ENCODE data around the gene ARHGAP22. TPM values are rescaled to one million over a fixed set of nuclear protein-coding genes. Genes with fewer than 3 reads are reported as not detected.

ARHGAP22 gene
- polyA plus RNA-seq, 3 donors: 1.5 to 7.8 (median 1.9) TPM

DNA sequence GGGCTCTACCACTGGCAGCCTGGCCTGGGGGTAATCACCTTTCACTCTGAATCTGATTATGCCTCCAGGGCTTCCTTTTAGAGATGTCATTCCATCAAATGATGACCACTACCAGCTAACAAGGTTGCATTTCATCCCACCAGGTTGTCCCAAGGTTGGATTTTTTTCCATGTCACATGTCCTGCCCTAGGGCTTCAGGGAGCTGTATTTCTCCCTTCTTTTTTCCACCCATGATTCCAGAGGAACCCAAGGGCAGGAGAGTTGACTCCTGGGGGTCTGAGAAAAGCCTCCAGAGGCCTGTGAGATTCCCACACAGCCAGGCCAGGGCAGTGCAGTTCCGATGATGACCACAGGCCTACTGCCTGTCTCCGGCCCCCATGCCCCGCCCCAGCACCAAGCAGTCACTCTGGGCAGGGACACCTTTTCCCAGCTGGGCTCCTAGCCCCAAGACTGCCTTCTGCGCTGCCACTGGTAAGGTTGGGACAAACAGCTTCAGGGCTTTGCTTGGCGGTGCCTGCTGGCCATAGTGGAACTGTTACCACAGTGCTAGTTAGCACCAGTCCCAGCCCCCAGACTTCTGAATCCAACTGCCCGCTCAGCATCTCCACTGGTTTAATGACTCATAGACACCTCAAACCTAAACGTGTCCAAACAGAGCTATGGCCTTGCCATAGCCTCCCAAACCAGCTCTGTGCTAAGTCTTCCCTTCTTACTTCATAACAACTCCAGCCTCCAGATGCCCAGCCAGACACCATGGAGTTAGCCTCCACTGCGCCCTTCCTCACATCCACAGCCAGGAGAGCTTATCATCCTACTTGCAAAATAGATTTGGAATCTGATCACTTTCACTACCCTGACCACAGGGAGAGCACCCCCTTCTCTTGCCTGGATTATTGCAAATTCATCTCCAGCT is 133.7 kb downstream of the ARHGAP22 start:
- Mint-ChIP-seq H3K4me1 (peaks cover 7% of the 10 kb centered on the region), H3K4me3 (no peak overlapping the region), H3K27me3 (ENCODE audit: low read depth in 3 of 3) (peaks cover 0 to 13% (median 6%) of the 10 kb centered on the region in 3 donors), H3K27ac (no peak overlapping the region), H3K36me3 (no peaks in the 10 kb centered on the region), H3K9me3 (no peaks in the 10 kb centered on the region)
- Histone ChIP-seq H4K20me1 (ENCODE audit: insufficient read depth, low read length) (no peaks in the 10 kb centered on the region), H3K27me3 (ENCODE audit: control insufficient read depth in 2 of 2, insufficient read depth in 2 of 2, low read length in 2 of 2) (no peaks in the 10 kb centered on the region), H3K4me1 (ENCODE audit: control insufficient read depth in 1 of 2, insufficient read depth in 2 of 2, low read length in 2 of 2) (no peaks in the 10 kb centered on the region), H3K79me2 (ENCODE audit: insufficient read depth, low read length) (no peaks in the 10 kb centered on the region), H3K36me3 (replicated peaks in 1 of 2; ENCODE audit: control insufficient read depth in 1 of 2, insufficient read depth in 2 of 2, low read length in 2 of 2) (no peaks in the 10 kb centered on the region), H3K4me2 (replicated peaks; ENCODE audit: extremely low read depth, low read length, poor library complexity, severe bottlenecking) (no peak overlapping the region), H3K27ac (ENCODE audit: low read depth in 1 of 2, low read length in 2 of 2) (no peak overlapping the region), H3K9ac (ENCODE audit: insufficient read depth, low read length, poor library complexity, severe bottlenecking) (no peak overlapping the region), H3K9me3 (replicated peaks in 1 of 2; ENCODE audit: control insufficient read depth in 1 of 2, insufficient read depth in 1 of 2, low read length in 2 of 2) (no peaks in the 10 kb centered on the region), H3K4me3 (replicated peaks in 1 of 3; ENCODE audit: low read depth in 2 of 3, low read length in 3 of 3) (no peak overlapping the region), H2AFZ (ENCODE audit: insufficient read depth, low read depth, low read length, poor library complexity, severe bottlenecking) (no peak overlapping the region)
- TF ChIP-seq, protein P1, sequence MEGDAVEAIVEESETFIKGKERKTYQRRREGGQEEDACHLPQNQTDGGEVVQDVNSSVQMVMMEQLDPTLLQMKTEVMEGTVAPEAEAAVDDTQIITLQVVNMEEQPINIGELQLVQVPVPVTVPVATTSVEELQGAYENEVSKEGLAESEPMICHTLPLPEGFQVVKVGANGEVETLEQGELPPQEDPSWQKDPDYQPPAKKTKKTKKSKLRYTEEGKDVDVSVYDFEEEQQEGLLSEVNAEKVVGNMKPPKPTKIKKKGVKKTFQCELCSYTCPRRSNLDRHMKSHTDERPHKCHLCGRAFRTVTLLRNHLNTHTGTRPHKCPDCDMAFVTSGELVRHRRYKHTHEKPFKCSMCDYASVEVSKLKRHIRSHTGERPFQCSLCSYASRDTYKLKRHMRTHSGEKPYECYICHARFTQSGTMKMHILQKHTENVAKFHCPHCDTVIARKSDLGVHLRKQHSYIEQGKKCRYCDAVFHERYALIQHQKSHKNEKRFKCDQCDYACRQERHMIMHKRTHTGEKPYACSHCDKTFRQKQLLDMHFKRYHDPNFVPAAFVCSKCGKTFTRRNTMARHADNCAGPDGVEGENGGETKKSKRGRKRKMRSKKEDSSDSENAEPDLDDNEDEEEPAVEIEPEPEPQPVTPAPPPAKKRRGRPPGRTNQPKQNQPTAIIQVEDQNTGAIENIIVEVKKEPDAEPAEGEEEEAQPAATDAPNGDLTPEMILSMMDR (IDR thresholded peaks at IDR 0.05): no peak
- DNase-seq: peak in 1 of 3 donors; percentile 1
- 78% methylated on average over 8 of the region's 8 CpGs for WGBS (ENCODE audit: insufficient coverage)
- intact Hi-C loops (cut with micrococcal nuclease): no loop called here

GRCh38 chr10:48470115-48470892 is 134.6 kb downstream of the ARHGAP22 start:
- Histone ChIP-seq H3K4me2 (replicated peaks; ENCODE audit: extremely low read depth, low read length, poor library complexity, severe bottlenecking) (no peak overlapping the region), H2AFZ (ENCODE audit: insufficient read depth, low read depth, low read length, poor library complexity, severe bottlenecking) (no peak overlapping the region), H3K4me3 (replicated peaks in 1 of 3; ENCODE audit: low read depth in 2 of 3, low read length in 3 of 3) (no peak overlapping the region), H3K9ac (ENCODE audit: insufficient read depth, low read length, poor library complexity, severe bottlenecking) (no peak overlapping the region), H3K27me3 (ENCODE audit: control insufficient read depth in 2 of 2, insufficient read depth in 2 of 2, low read length in 2 of 2) (no peaks in the 10 kb centered on the region), H3K27ac (ENCODE audit: low read depth in 1 of 2, low read length in 2 of 2) (no peak overlapping the region), H3K36me3 (replicated peaks in 1 of 2; ENCODE audit: control insufficient read depth in 1 of 2, insufficient read depth in 2 of 2, low read length in 2 of 2) (no peaks in the 10 kb centered on the region), H3K4me1 (ENCODE audit: control insufficient read depth in 1 of 2, insufficient read depth in 2 of 2, low read length in 2 of 2) (no peaks in the 10 kb centered on the region), H3K9me3 (replicated peaks in 1 of 2; ENCODE audit: control insufficient read depth in 1 of 2, insufficient read depth in 1 of 2, low read length in 2 of 2) (no peaks in the 10 kb centered on the region), H3K79me2 (ENCODE audit: insufficient read depth, low read length) (no peaks in the 10 kb centered on the region), H4K20me1 (ENCODE audit: insufficient read depth, low read length) (no peaks in the 10 kb centered on the region)
- WGBS (ENCODE audit: insufficient coverage): no CpG with 5 or more reads among the region's 5 CpGs
- Mint-ChIP-seq H3K4me1 (peaks cover 6% of the 10 kb centered on the region), H3K9me3 (peaks cover 0 to 3% (median 0%) of the 10 kb centered on the region in 7 donors), H3K36me3 (no peaks in the 10 kb centered on the region), H3K27me3 (ENCODE audit: low read depth in 3 of 3) (peaks cover 3 to 14% (median 3%) of the 10 kb centered on the region in 3 donors), H3K27ac (no peak overlapping the region), H3K4me3 (no peak overlapping the region)
- DNase-seq: peak in 1 of 3 donors; percentile 1
- TF ChIP-seq, protein P1 (IDR thresholded peaks at IDR 0.05): no peak
- intact Hi-C loops (cut with micrococcal nuclease): no loop called here

Data from CD14-positive monocyte (primary cell).